Right renal pelvis (tissue), 4 donors: ENCODE results near the gene ZNF417. TPM values are rescaled to one million over a fixed set of nuclear protein-coding genes. Genes with fewer than 3 reads are reported as not detected.
A peak's percentile ranks its signal among the peaks of the same experiment; 100 is the strongest.
"Not testable (repeated sequence)": the region's sequence is repeated elsewhere in the genome, so short reads cannot be mapped to it uniquely, and the experiment has no call there.

ENCODE experiments used
- DNase-seq, 4 donors: peaks; one replicate each; pipeline ENCODE4 v3.0.0-alpha.2; 2013; ENCODE audit warnings: low read depth in 4 of 4, low spot score in 3 of 4, missing footprints in 1 of 4
- polyA plus RNA-seq, 4 donors: library from polyadenylated mRNA; unstranded; fragments of 120-200 nt; gene quantifications; one replicate each; pipeline ENCODE4 v1.2.1, GENCODE V29; 2013; ENCODE audit not compliant: insufficient read length in 4 of 4

Gene ZNF417
- polyA plus RNA-seq = 10 to 100 TPM; 20.3 to 23.1 (median 21.8) TPM

DNA sequence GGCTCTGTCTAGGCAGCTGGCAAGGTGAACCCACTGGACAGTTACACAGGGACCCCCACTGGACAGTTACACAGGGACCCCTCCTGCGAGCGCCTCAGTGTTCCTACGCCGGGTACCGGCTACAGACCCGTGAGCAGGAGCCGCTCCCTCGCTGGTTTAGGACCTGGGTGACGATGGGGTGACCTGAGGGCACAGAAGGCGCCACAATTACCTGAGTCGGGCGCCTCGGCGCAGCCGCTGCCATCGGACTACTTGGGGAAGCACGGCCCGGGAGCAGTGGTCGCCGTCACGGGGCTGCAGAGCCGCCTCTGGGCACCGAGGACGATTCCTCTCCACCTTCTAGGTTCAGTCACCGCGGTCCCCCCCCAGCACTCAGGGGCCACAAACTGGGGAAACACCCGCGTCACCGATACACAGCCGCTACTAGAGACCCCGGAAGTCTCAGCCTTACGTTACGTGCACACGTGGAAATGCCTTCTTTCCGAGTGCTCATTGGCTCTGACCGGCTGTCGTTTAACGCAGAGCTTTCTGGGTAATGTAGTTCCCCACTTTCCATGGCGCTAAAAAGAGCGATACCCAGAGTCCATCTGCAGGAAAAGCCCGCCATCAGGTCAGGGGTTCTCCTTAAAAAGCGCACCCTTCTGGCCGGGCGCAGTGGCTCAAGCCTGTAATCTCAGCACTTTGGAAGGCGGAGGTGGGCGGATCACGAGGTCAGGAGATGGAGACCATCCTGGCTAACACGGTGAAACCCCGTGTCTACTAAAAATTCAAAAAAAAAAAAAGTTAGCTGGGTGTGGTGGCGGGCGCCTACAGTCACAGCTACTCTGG is at the start of gene ZNF417:
Gene ZNF417 (minus strand): TSS at position 425 of the 828 bp plus-strand sequence. CDS start 181 bp downstream, at position 244.
- DNase-seq = peak; percentile 74 to 94 (median 89)

GRCh38 chr19:57964761-57965160 is 48.4 kb upstream of the ZNF417 start:
- DNase-seq = no peak

- DNase-seq = no peak
Measured at GRCh38 chr19:57961785-57962184, 45.4 kb upstream of the ZNF417 start.

DNA sequence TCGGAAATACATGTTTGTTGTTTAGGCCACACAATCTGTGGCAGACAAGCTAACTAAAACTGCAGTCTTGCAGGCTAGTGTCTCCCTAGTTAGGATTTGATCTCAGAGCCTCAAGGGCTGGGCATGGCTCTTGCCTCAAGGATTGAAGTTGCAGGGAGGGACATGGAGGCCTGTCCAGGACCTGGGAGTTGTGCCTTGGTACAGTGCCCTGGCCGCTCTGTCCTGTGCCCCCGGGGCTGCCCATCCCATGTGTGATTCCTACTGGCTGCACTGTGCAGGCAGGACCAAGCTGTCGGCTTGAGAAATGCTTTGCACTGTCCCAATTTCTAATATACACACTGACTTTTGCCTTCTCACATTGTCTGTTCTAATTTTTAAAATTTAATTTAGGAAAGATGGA is 38.6 kb upstream of the ZNF417 start:
- DNase-seq = no peak

DNA sequence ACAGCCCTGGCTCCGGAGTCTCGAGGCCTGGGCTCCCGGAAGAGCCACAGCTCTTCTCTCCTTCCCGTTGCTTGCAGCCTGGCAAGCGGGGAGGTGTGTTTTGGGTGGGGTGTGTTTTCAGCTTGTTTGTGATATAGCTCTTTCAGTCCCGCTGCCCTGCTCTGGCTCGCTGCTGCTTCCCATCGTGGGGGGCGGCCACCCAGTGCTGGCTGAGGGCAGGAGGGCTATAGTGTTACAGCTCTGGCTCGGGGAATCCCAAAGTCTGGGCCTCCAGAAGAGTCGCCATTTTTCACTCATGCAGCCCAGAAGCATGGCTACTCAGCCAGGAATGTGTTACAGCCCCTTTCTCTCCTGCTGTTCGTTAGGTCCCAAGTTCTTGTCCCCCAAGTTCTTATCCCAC is 33.3 kb upstream of the ZNF417 start:
- DNase-seq = no peak

DNA sequence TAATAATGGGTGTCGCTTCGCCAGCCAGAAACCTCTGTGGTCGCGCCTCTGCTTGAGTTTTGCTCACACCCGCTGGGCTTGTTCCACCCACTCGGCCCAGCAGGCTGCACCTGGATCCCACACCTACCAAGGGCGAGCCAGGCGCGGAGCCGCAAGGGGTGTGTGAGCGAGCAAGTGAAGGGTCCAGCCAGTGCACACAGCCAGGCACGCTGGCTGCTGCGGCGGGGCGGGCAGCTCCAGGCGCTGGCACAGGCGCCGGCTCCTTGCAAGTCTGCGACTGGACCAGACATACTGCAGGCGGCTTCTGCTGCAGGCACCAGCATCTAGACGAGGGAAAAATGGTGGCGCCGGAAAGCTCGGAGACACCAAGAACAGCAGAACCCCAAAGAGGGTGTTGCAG is 32.9 kb upstream of the ZNF417 start:
- DNase-seq = no peak

DNA sequence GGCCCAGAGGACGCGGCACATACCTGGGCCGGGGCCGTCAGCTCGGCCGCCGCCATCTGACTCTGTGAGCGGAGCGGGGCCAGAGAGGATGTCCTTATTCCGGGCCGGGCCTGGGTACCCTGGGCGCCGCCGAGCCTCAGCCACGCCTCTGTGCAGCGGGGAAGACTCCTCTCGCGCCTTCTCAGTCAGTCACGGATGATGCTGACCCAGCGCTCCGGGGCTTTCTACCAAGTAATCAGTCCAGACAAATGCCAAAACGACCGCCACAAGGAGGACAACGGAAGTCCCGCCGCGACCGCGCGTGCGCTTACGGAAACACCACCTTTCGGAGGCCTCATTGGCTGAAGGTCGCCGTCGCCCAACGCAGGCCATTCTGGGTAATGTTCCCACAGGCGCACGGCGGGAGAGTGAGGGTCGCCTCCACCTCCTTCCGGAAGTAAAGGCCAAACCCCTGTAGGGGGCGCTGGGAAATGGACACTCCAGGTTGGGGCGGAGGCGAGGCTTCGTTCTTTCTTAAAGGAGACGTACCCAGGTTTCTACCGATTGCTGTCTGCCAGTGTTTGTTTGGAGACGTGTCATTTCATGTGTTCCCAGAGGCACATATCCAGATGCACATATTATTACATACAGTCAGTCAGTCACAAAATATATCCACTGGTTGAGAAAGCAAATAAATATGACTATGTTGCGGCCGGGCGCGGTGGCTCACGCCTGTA is 31.2 kb upstream of the ZNF417 start, which contains the start of gene ZNF256:
Gene ZNF256 (minus strand): TSS at position 288 of the 716 bp plus-strand sequence. CDS start 232 bp downstream, at position 56.
- DNase-seq = peak; percentile 87 to 97 (median 94)

DNA sequence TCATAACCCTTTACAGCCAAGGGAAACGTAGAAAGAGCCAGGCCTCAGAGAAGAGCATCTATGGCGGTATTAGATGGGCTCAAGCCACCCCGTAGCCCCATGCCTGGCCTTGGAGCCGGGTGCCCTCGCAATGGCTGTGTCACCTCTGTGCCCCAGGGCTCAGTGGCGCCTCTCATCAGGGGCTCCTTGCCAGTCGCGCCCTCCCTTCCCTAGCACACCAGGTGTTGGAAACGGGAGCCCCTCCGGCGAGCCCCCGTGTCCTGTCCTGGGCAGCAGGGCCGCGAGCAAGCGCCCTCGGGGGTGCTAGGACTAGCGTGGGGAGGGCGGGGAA is 30.7 kb upstream of the ZNF417 start:
- DNase-seq = no peak

DNA sequence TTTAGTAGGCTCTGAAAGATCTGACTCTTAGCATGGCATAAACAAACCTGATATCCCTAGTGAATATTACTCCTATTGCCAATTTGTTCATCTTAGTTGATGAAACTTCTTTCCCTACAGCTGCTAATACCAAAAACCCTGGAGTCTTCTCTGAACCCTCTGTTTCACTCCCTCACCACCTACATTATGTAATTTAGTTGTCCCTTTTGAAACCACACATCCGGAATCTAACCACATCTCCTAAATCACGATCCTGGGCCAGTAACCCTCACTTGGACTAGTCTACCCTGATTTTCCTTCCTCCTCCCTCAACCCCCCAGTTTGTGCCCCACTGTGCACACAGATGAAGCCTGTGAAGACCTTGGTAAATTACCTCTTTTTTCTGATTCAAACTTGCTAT is 29.9 kb upstream of the ZNF417 start:
- no peak for DNase-seq

DNA sequence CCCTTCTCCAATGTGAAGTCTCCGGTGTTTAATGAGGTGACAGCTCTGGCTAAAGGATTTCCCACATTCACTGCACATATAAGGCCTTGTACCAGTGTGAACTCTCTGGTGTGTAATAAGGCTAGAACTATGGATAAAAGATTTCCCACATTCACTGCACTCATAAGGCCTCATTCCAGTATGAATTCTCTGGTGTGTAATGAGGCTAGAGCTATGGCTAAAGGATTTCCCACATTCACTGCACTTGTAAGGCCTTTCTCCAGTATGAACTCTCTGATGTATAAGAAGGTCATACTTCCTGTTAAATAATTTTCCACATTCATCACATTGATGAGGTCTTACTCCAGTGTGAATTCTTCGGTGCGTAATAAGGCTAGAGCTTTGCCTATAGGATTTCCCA is 25.2 kb upstream of the ZNF417 start:
- no peak for DNase-seq

DNA sequence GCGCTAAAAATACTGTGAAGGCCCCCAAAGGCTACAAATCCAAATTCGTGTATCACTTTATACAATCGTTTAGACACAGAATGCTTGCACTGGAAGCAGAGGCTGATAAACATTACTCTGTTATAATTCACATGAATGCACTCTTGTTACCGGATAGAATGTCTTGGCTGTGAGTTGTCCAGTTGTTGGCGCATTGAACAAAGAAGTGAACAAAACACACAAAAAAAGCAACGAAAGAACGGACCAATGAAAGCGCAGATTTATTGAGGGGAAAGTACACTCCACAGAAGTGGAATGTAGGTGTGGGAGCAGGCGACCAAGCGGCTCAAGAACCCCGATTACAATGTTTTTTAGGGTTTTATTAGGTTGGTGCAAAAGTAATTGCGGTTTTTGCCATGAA is 19.3 kb upstream of the ZNF417 start:
- DNase-seq = no peak

- DNase-seq = peak; percentile 60 to 80 (median 74)
Measured at GRCh38 chr19:57934820-57935665, 18.7 kb upstream of the ZNF417 start, which contains the start of gene ZNF418. Gene ZNF418 (minus strand): TSS chr19:57935402. CDS start chr19:57933822, 1,580 bp downstream.

DNA sequence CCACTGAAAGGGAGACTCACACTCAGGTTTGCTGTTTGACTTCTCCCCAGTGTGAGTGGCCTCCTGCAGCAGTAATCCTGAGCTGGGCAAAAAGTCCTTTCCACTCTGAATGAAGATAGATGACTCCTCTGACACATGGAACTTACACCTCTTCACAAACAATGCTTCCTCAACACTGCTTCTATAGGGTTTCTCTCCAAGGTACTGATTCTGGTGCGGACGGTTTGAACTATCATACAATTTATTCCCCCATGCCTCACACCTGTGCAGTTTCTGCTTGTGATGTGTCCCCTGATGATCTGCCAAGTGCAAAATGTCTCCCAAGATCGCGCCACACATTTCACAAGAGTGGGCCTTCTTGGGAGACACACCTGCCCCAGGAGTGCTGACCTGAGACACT is 11.2 kb upstream of the ZNF417 start:
- no peak for DNase-seq

- DNase-seq = no peak
Measured at GRCh38 chr19:57914531-57914930, 1.9 kb downstream of the ZNF417 start.

DNA sequence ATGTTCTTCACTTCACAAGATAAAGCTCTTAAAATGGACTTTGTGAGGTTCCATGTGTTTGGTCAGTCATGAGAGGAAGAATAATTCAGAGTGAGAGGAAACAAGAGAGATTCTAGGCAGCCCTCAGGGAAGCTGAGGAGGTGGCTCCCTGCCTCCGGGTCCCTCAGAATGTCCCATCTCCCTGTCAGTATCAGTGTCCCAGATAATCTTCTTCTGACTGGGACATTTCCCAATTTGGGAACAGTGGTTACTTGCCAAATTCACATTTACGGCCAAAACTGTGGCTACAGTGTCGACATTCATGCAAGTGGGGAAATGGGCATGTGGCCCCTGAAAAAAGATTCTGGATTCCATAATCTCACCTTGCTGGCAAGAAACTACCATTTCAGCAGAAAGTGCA is 9.0 kb downstream of the ZNF417 start:
- DNase-seq = no peak

DNA sequence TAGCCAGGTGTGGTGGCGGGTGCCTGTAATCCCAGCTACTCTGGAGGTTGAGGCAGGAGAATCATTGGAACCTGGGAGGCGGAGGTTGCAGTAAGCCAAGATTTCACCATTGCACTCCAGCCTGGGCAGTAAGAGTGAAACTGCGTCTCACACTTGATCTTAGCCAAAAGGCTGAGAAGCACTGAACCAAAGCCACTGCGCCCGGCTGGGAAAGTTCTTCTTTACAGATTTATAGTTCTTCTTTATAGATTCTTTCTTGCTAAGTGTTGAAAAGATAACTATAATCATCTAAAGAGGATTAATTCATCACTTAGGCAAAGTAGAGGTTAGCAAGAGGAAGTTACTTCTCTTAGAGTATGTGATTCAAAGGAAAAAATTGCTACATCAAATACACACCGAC is 11.1 kb downstream of the ZNF417 start:
- no peak for DNase-seq

GRCh38 chr19:57903618-57904184 is 12.7 kb downstream of the ZNF417 start:
- DNase-seq = no peak

- no peak for DNase-seq
Measured at GRCh38 chr19:57900311-57900710, 16.1 kb downstream of the ZNF417 start.

GRCh38 chr19:57890706-57891105 is 25.7 kb downstream of the ZNF417 start:
- not testable (repeated sequence) for DNase-seq

GRCh38 chr19:57888560-57889231 is 27.7 kb downstream of the ZNF417 start, which contains the start of gene ZNF814:
Gene ZNF814 (minus strand): TSS chr19:57889037. CDS start chr19:57888802, 235 bp downstream.
- peak; percentile 67 to 77 (median 74) for DNase-seq
